ENCODE measurements around the gene FER. TPM values are rescaled to one million over a fixed set of nuclear protein-coding genes. Genes with fewer than 3 reads are reported as not detected.

The FER gene
- total and polyA plus RNA-seq, 2 of the 8 experiments (the other 6 are each of a cell fraction or from before 2014, with no cell fraction given), result 1.3 to 15.8 TPM

GRCh38 chr5:109163336-109163735 lies 415.6 kb downstream of the FER start:
- H3K27ac ChIP-seq (ENCODE audit: low read depth, low read length), result no peak overlapping the region
- no peak overlapping the region for H4K8ac ChIP-seq (ENCODE audit: extremely low read depth, insufficient read depth, low read length)
- H2BK12ac ChIP-seq (ENCODE audit: low read depth, low read length), result no peak overlapping the region
- no peaks in the 10 kb centered on the region for H4K20me1 ChIP-seq (replicated peaks in 1 of 2; ENCODE audit: control insufficient read depth in 1 of 2, insufficient read depth in 2 of 2, low read length in 2 of 2)
- no peak overlapping the region for H2BK120ac ChIP-seq (replicated peaks; ENCODE audit: low read depth, low read length)
- no peak overlapping the region for H2AFZ ChIP-seq (ENCODE audit: low read length)
- H3K4ac ChIP-seq (replicated peaks; ENCODE audit: insufficient read length, low read depth, low read length), result no peak overlapping the region
- no peak overlapping the region for H3K23ac ChIP-seq (ENCODE audit: insufficient read length)
- no peaks in the 10 kb centered on the region for H3K79me2 ChIP-seq (ENCODE audit: control insufficient read depth in 1 of 2, insufficient read depth in 2 of 2, low read length in 2 of 2)
- no peak overlapping the region for H4K5ac ChIP-seq (ENCODE audit: insufficient read length, low read depth, low read length)
- H3K4me2 ChIP-seq (ENCODE audit: insufficient read depth in 1 of 2, low read depth in 2 of 2, low read length in 2 of 2), result no peak overlapping the region
- H3K36me3 ChIP-seq (ENCODE audit: control insufficient read depth in 2 of 4, insufficient read depth in 4 of 4, low read length in 3 of 4), result no peaks in the 10 kb centered on the region
- no peaks in the 10 kb centered on the region for H3K79me1 ChIP-seq (ENCODE audit: low read depth, low read length)
- H3K18ac ChIP-seq (ENCODE audit: extremely low read depth, low read length), result no peak overlapping the region
- WGBS, 2 experiments (ENCODE audit: extremely low coverage in 1 of 2, insufficient coverage in 1 of 2, insufficient read length in 1 of 2, insufficient replicate concordance in 2 of 2, low coverage in 1 of 2, low lambda C conversion rate in 2 of 2, missing lambda C conversion rate in 1 of 2), result 94% methylated on average over 4 of the region's 4 CpGs; no CpG with 5 or more reads in 1 of the 2 experiments
- H2BK5ac ChIP-seq (ENCODE audit: low read depth, low read length), result no peak overlapping the region
- H3K9ac ChIP-seq (replicated peaks in 1 of 4; ENCODE audit: extremely low read depth in 1 of 4, low read depth in 3 of 4, low read length in 3 of 4), result no peak overlapping the region
- no peak overlapping the region for H2BK15ac ChIP-seq (ENCODE audit: low read length)
- DNase-seq (ENCODE audit: low read depth in 1 of 2, low spot score in 2 of 2), result no peak
- H3K4me3 ChIP-seq (ENCODE audit: extremely low read depth in 1 of 4, insufficient read depth in 2 of 4, low read depth in 3 of 4, low read length in 4 of 4), result no peak overlapping the region
- no peak overlapping the region for H2BK20ac ChIP-seq (ENCODE audit: low read length)
- CTCF ChIA-PET (ENCODE audit: partially characterized antibody), result no interaction called here
- no peak overlapping the region for H2AK5ac ChIP-seq (ENCODE audit: low read depth, low read length)
- H4K91ac ChIP-seq (replicated peaks; ENCODE audit: insufficient read length, low read length), result no peak overlapping the region
- no peaks in the 10 kb centered on the region for H3K9me3 ChIP-seq (ENCODE audit: insufficient read depth in 2 of 2, low read depth in 1 of 2, low read length in 1 of 2)
- H3K4me1 ChIP-seq (replicated peaks in 1 of 4; ENCODE audit: control insufficient read depth in 3 of 4, insufficient read depth in 4 of 4, low read length in 3 of 4), result 0 out of 7 replicates have a peak, but pooled peaks cover 0 to 2% (median 0%) of the 10 kb centered on the region in 4 experiments
- FAIRE-seq, result no peak
- H3K56ac ChIP-seq (replicated peaks; ENCODE audit: insufficient read length, low read depth, low read length), result no peak overlapping the region
- no peaks in the 10 kb centered on the region for H3K23me2 ChIP-seq (ENCODE audit: low read depth, low read length)
- H3K14ac ChIP-seq (ENCODE audit: insufficient read length), result no peak overlapping the region
- POLR2A ChIA-PET (ENCODE audit: partially characterized antibody), result interaction anchor here (0.6 kb wide), 1 partner anchor 83 kb away, joined by 3 read pairs; no protein-coding TSS in a partner anchor
- H3K27me3 ChIP-seq (replicated peaks in 1 of 4; ENCODE audit: control insufficient read depth in 3 of 4, extremely low read depth in 1 of 4, insufficient read depth in 3 of 4, low read length in 3 of 4), result no peaks in the 10 kb centered on the region
- TF ChIP-seq CREB1 (IDR thresholded peaks at IDR 0.05) (no peak), HDAC2 (IDR thresholded peaks at IDR 0.05; ENCODE audit: borderline replicate concordance in 1 of 2, low read depth in 2 of 2, low read length in 2 of 2) (no peak), JUND (IDR thresholded peaks at IDR 0.05; ENCODE audit: low read length) (no peak), BCL11A (IDR thresholded peaks at IDR 0.05; ENCODE audit: low read depth in 2 of 2, low read length in 2 of 2) (no peak), CTBP2 (IDR thresholded peaks at IDR 0.05; ENCODE audit: borderline replicate concordance, insufficient read depth, insufficient read length, low read length) (no peak), KDM1A (IDR thresholded peaks at IDR 0.05; ENCODE audit: borderline replicate concordance, low read length) (no peak), CHD1 (IDR thresholded peaks at IDR 0.05; ENCODE audit: low read depth, low read length) (no peak), SP4 (IDR thresholded peaks at IDR 0.05; ENCODE audit: low read length) (no peak), USF2 (IDR thresholded peaks at IDR 0.05; ENCODE audit: low read length) (no peak), TAF1 (IDR thresholded peaks at IDR 0.05; ENCODE audit: low read depth, low read length) (no peak), SIN3A (conservative IDR thresholded peaks at IDR 0.05 in 1 of 2, IDR thresholded peaks at IDR 0.05 in 1 of 2; ENCODE audit: low read depth in 1 of 2, low read length in 2 of 2) (no peak)
- TF ChIP-seq, protein P1, sequence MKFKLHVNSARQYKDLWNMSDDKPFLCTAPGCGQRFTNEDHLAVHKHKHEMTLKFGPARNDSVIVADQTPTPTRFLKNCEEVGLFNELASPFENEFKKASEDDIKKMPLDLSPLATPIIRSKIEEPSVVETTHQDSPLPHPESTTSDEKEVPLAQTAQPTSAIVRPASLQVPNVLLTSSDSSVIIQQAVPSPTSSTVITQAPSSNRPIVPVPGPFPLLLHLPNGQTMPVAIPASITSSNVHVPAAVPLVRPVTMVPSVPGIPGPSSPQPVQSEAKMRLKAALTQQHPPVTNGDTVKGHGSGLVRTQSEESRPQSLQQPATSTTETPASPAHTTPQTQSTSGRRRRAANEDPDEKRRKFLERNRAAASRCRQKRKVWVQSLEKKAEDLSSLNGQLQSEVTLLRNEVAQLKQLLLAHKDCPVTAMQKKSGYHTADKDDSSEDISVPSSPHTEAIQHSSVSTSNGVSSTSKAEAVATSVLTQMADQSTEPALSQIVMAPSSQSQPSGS (IDR thresholded peaks at IDR 0.05; ENCODE audit: low read length), result no peak
